WTC11 (cell line): Measurements from ENCODE around the gene VPS35L. TPM values are rescaled to one million over a fixed set of nuclear protein-coding genes. Genes with fewer than 3 reads are reported as not detected.

Experiments used
- ATAC-seq: fragments of 200-7000 bp; cut with Tn5 transposase; 2 replicates; pipeline ENCODE4 v1.10.0; 2021; ENCODE audit warnings: mild to moderate bottlenecking, moderate library complexity
- CTCF ChIA-PET: fragments of 300-600 bp; sonication (Branson Sonifier 250); formaldehyde crosslinking; loops from one replicate; lab custom pipeline; 2021; ENCODE audit warnings: antibody characterized with exemption; lab: Charles Lee
- POLR2A ChIA-PET: fragments of 350-600 bp; sonication (Branson Sonifier 250); formaldehyde crosslinking; loops from one replicate; lab custom pipeline; 2021; ENCODE audit warnings: antibody characterized with exemption; lab: Charles Lee
- DNase-seq: peaks from one replicate; pipeline ENCODE4 v3.0.0; 2021; ENCODE audit warnings: low spot score
- H3K27ac Mint-ChIP-seq: 2 replicates; pipeline ENCODE4 v1.8.0; 2021; ENCODE audit warnings: mixed read lengths
- H3K27me3 Mint-ChIP-seq: 2 replicates; pipeline ENCODE4 v1.8.0; 2021; ENCODE audit warnings: low read depth, mild to moderate bottlenecking, moderate library complexity, mixed read lengths
- H3K36me3 Mint-ChIP-seq: 2 replicates; pipeline ENCODE4 v1.8.0; 2021; ENCODE audit warnings: mixed read lengths
- H3K4me1 Mint-ChIP-seq: 2 replicates; pipeline ENCODE4 v1.8.0; 2022; ENCODE audit warnings: mixed read lengths
- H3K4me3 Mint-ChIP-seq: 2 replicates; pipeline ENCODE4 v1.8.0; 2021; ENCODE audit warnings: mild to moderate bottlenecking, moderate library complexity, mixed read lengths
- H3K9me3 Mint-ChIP-seq: 2 replicates; pipeline ENCODE4 v1.8.0; 2021; ENCODE audit warnings: mixed read lengths
- CREB1 ChIP-seq: sonication (generic); formaldehyde crosslinking; IDR thresholded peaks from 2 replicates; pipeline ENCODE4 v1.8.0; 2023; ENCODE audit warnings: mild to moderate bottlenecking, missing genetic modification reagents
- FOXJ3 ChIP-seq: sonication (generic); formaldehyde crosslinking; IDR thresholded peaks from 2 replicates; pipeline ENCODE4 v1.9.0; 2021; ENCODE audit warnings: missing genetic modification reagents, mild to moderate bottlenecking, borderline replicate concordance
- FOXP1 ChIP-seq: sonication (generic); formaldehyde crosslinking; IDR thresholded peaks from 2 replicates; pipeline ENCODE4 v1.8.0; 2022; ENCODE audit warnings: missing genetic modification reagents, mild to moderate bottlenecking, moderate library complexity, borderline replicate concordance
- GRHL2 ChIP-seq: fragments of 250-450 bp; sonication (Bioruptor Pico); IDR thresholded peaks from 2 replicates; pipeline ENCODE4 v1.8.0; 2022; ENCODE audit warnings: mild to moderate bottlenecking, moderate library complexity; ENCODE audit not compliant: insufficient replicate concordance, severe bottlenecking
- HMGA2 ChIP-seq: fragments of 250-450 bp; sonication (Bioruptor Pico); IDR thresholded peaks from 2 replicates; pipeline ENCODE4 v1.4.0; 2021; ENCODE audit warnings: mild to moderate bottlenecking, moderate library complexity
- MXD4 ChIP-seq: fragments of 250-450 bp; sonication (Bioruptor Pico); IDR thresholded peaks from 2 replicates; pipeline ENCODE4 v1.8.0; 2021; ENCODE audit warnings: mild to moderate bottlenecking, moderate library complexity, borderline replicate concordance
- NFATC4 ChIP-seq: fragments of 250-450 bp; sonication (Bioruptor Pico); IDR thresholded peaks from 2 replicates; pipeline ENCODE4 v1.9.0; 2021; ENCODE audit warnings: mild to moderate bottlenecking
- SMAD3 ChIP-seq: sonication (generic); formaldehyde crosslinking; IDR thresholded peaks from 2 replicates; pipeline ENCODE4 v1.8.0; 2022; ENCODE audit warnings: missing genetic modification reagents, mild to moderate bottlenecking, borderline replicate concordance
- SMAD4 ChIP-seq: sonication (generic); formaldehyde crosslinking; IDR thresholded peaks from 2 replicates; pipeline ENCODE4 v1.8.0; 2022; ENCODE audit warnings: mild to moderate bottlenecking, missing genetic modification reagents
- SOX15 ChIP-seq: fragments of 250-450 bp; sonication (Bioruptor Pico); IDR thresholded peaks from 2 replicates; pipeline ENCODE4 v1.9.0; 2021; ENCODE audit warnings: mild to moderate bottlenecking
- TCF7 ChIP-seq: sonication (generic); formaldehyde crosslinking; IDR thresholded peaks from 2 replicates; pipeline ENCODE4 v1.8.0; 2022; ENCODE audit warnings: mild to moderate bottlenecking, low read depth, missing genetic modification reagents, moderate library complexity
- ZNF219 ChIP-seq: sonication (generic); formaldehyde crosslinking; IDR thresholded peaks from 2 replicates; pipeline ENCODE4 v1.8.0; 2023; ENCODE audit warnings: missing genetic modification reagents, mild to moderate bottlenecking, borderline replicate concordance
- total RNA-seq: library from RNA; stranded (reverse); gene quantifications from 3 replicates; pipeline ENCODE4 v1.2.3, GENCODE V29; 2021
- TF ChIP-seq, protein P1 (sequence below): sonication (generic); formaldehyde crosslinking; IDR thresholded peaks from 2 replicates; pipeline ENCODE4 v1.8.1; 2023; ENCODE audit warnings: mild to moderate bottlenecking, missing genetic modification reagents, moderate library complexity
- TF ChIP-seq, protein P2 (sequence below): sonication (generic); formaldehyde crosslinking; IDR thresholded peaks from 2 replicates; pipeline ENCODE4 v1.8.0; 2022; ENCODE audit warnings: mild to moderate bottlenecking, missing genetic modification reagents
- TF ChIP-seq, protein P3 (sequence below): sonication (generic); formaldehyde crosslinking; IDR thresholded peaks from 2 replicates; pipeline ENCODE4 v1.8.1; 2023; ENCODE audit warnings: mild to moderate bottlenecking, missing genetic modification reagents
- TF ChIP-seq, protein P4 (sequence below): fragments of 250-450 bp; sonication (Bioruptor Pico); IDR thresholded peaks from 2 replicates; pipeline ENCODE4 v1.9.0; 2021; ENCODE audit warnings: mild to moderate bottlenecking
- TF ChIP-seq, protein P5 (sequence below): fragments of 250-450 bp; sonication (Bioruptor Pico); conservative IDR thresholded peaks from 2 replicates; pipeline ENCODE4 v1.9.0; 2021; ENCODE audit warnings: mild to moderate bottlenecking
- TF ChIP-seq, protein P6 (sequence below): sonication (generic); formaldehyde crosslinking; IDR thresholded peaks from 2 replicates; pipeline ENCODE4 v1.8.0; 2023; ENCODE audit warnings: missing genetic modification reagents
- TF ChIP-seq, protein P7 (sequence below): sonication (generic); formaldehyde crosslinking; IDR thresholded peaks from 2 replicates; pipeline ENCODE4 v1.8.1; 2023; ENCODE audit warnings: mild to moderate bottlenecking, moderate library complexity, missing genetic modification reagents

VPS35L gene
- total RNA-seq, 1 experiment from 2014 or later = 59.7 TPM

DNA sequence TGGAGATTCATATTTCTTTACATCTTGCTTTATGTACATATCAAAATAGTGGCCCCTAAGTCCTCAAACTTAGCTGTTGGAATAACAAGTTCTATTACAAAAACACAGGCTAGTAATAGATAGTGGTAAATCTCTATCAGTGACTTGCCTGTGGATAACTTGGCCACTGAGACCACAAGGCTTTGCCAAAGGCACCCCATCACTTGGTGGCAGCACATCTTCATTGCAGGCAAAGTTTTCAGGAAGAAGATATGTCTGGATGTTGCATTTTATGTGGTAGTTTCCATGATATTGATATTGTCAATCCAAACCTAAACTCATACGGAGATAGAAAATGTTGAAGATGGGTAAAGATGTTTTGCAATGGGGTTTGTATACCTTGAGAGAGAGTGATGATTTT, 104.1 kb downstream of the VPS35L start (continued):
- TF ChIP-seq, protein P1, sequence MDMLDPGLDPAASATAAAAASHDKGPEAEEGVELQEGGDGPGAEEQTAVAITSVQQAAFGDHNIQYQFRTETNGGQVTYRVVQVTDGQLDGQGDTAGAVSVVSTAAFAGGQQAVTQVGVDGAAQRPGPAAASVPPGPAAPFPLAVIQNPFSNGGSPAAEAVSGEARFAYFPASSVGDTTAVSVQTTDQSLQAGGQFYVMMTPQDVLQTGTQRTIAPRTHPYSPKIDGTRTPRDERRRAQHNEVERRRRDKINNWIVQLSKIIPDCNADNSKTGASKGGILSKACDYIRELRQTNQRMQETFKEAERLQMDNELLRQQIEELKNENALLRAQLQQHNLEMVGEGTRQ = no peak
- no peak for TF ChIP-seq SMAD3

DNA sequence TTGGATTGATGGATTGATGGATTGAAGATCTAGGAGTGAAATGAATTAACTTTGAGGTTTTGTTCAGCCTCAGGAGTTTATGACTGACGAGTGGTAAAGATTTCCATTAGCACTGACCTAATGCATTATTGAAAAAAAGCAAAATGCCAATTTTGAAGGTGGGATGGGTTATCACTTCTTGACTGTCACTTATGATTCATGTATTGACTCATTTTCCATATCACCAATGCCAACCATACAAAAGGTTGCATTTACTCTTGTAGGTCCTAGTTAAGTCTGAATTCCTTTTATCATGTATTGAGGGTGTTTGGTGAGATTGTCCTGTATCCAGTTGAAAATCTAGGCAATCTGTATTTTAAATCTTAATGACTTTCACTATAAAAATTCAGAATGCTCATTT, 104.9 kb downstream of the VPS35L start:
- Mint-ChIP-seq H3K36me3 (peaks cover 53% of the 10 kb centered on the region), H3K4me1 (no peaks in the 10 kb centered on the region), H3K4me3 (no peak overlapping the region), H3K9me3 (peaks cover 20% of the 10 kb centered on the region), H3K27me3 (peaks cover 9% of the 10 kb centered on the region), H3K27ac (no peak overlapping the region)
- no peak for TF ChIP-seq FOXP1 (CRISPR knock-in tag)
- no peak for TF ChIP-seq HMGA2
- TF ChIP-seq, protein P2, sequence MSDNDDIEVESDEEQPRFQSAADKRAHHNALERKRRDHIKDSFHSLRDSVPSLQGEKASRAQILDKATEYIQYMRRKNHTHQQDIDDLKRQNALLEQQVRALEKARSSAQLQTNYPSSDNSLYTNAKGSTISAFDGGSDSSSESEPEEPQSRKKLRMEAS (CRISPR knock-in tag) = no peak
- no peak for TF ChIP-seq SMAD3
- TF ChIP-seq GRHL2 = no peak
- TF ChIP-seq, protein P3, sequence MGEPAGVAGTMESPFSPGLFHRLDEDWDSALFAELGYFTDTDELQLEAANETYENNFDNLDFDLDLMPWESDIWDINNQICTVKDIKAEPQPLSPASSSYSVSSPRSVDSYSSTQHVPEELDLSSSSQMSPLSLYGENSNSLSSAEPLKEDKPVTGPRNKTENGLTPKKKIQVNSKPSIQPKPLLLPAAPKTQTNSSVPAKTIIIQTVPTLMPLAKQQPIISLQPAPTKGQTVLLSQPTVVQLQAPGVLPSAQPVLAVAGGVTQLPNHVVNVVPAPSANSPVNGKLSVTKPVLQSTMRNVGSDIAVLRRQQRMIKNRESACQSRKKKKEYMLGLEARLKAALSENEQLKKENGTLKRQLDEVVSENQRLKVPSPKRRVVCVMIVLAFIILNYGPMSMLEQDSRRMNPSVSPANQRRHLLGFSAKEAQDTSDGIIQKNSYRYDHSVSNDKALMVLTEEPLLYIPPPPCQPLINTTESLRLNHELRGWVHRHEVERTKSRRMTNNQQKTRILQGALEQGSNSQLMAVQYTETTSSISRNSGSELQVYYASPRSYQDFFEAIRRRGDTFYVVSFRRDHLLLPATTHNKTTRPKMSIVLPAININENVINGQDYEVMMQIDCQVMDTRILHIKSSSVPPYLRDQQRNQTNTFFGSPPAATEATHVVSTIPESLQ = no peak
- TF ChIP-seq CREB1 (CRISPR knock-in tag) = no peak
- TF ChIP-seq SMAD4 (CRISPR knock-in tag) = no peak
- ChIA-PET POLR2A (no interaction called here), CTCF (no interaction called here)
- ATAC-seq (no peak), DNase-seq (no peak)

DNA sequence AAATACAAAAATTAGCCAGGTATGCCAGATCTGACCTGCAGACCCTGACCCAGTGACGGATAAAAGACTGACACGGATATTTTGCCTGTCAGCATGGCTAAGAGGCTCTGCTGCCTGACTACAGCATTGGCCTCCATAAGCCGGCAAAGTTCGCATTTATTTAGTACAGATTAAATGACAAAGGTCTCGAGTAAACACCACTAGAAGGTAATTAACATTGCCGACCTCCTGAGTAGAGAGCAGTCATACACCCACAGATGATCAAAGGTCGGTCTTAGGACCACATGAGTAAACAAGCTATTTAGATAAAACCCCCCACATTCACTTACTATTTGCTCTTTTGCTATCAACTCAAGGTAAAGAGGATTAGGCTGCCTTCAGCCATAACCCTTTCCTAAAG, 106.8 kb downstream of the VPS35L start:
- DNase-seq (no peak), ATAC-seq (no peak; the same call in 1 of the 2 replicates)
- H3K36me3 Mint-ChIP-seq = peaks cover 48% of the 10 kb centered on the region
- TF ChIP-seq FOXJ3 = no peak
- TF ChIP-seq, all 79 proteins: peak for 0
- no peaks in the 10 kb centered on the region for H3K4me1 Mint-ChIP-seq
- ChIA-PET CTCF (interaction anchor here (1.6 kb wide), 1 partner anchor 79 kb away, joined by 5 read pairs; no protein-coding TSS in a partner anchor), POLR2A (interaction anchor here (0.7 kb wide), 1 partner anchor 34 kb away, joined by 3 read pairs; no protein-coding TSS in a partner anchor)
- peaks cover 9% of the 10 kb centered on the region for H3K27me3 Mint-ChIP-seq
- H3K4me3 Mint-ChIP-seq = no peak overlapping the region
- peaks cover 24% of the 10 kb centered on the region for H3K9me3 Mint-ChIP-seq
- no peak overlapping the region for H3K27ac Mint-ChIP-seq

DNA sequence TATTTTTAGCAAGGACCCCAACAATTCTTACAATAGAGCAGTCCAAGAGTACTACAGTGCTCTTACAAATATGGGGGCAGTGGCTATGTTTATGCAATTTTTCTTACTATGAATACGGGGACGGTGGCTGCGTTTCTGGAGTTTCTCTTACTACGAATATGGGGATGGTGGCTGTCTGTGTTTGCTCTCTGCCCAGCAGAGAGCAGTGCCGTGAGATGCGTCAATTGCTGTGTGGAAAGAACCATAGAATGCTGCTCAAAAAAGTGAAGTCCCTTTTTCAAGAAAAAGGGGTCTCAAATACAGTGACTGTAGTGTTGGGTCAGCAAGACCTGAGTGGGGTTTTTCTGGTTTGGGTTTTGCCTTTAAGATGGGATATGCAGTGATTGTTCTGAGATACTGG, 108.7 kb downstream of the VPS35L start:
- Mint-ChIP-seq H3K27me3 (peaks cover 9% of the 10 kb centered on the region), H3K27ac (no peak overlapping the region), H3K4me1 (no peaks in the 10 kb centered on the region; the same call in 1 of the 2 replicates), H3K4me3 (no peak overlapping the region), H3K9me3 (peaks cover 24% of the 10 kb centered on the region), H3K36me3 (peaks cover 44% of the 10 kb centered on the region)
- no peak for ATAC-seq
- ChIA-PET POLR2A (interaction anchor here (0.6 kb wide), 1 partner anchor 493 kb away, joined by 5 read pairs; no protein-coding TSS in a partner anchor), CTCF (interaction anchor here (0.6 to 1.6 kb wide), 4 partner anchors 80 to 669 kb away, joined by 3 to 5 read pairs (median 3); no protein-coding TSS in a partner anchor)
- DNase-seq = no peak
- TF ChIP-seq, protein P4, sequence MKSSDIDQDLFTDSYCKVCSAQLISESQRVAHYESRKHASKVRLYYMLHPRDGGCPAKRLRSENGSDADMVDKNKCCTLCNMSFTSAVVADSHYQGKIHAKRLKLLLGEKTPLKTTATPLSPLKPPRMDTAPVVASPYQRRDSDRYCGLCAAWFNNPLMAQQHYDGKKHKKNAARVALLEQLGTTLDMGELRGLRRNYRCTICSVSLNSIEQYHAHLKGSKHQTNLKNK (CRISPR knock-in tag) = no peak
- no peak for TF ChIP-seq MXD4 (CRISPR knock-in tag)
- no peak for TF ChIP-seq SMAD3
- TF ChIP-seq, protein P2 (CRISPR knock-in tag) = no peak
- no peak for TF ChIP-seq TCF7 (CRISPR knock-in tag)
- TF ChIP-seq, protein P5, sequence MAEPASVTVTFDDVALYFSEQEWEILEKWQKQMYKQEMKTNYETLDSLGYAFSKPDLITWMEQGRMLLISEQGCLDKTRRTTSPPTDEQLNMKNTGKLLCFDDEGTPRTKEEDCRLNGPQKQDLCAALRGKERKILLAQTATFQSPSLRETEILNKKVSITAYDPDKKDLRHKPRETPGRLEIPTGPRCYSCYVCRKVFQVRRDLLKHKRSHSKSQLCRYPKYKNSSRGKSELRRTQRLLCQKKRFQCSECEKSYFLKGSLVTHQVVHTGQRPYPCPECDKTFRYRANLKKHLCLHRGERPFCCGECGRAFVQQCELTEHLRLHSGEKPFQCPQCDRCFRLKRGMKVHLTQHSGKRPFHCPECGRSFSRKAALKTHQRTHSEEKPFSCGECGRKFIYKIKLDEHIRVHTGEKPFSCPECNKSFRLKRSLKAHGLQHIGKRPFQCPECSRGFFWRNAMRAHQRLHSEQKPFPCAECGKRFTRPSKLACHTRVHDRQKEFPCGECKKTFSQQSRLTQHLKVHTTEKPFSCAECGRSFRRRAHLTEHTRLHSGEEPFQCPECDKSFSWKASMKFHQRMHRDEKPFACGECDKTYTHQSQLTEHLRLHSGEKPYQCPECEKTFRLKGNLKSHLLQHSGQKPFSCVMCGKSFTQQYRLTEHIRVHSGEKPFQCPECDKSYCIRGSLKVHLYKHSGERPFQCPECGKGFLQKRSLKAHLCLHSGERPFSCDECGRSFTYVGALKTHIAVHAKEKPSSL (CRISPR knock-in tag) = no peak
- no peak for TF ChIP-seq SOX15 (CRISPR knock-in tag)
- TF ChIP-seq, protein P6, sequence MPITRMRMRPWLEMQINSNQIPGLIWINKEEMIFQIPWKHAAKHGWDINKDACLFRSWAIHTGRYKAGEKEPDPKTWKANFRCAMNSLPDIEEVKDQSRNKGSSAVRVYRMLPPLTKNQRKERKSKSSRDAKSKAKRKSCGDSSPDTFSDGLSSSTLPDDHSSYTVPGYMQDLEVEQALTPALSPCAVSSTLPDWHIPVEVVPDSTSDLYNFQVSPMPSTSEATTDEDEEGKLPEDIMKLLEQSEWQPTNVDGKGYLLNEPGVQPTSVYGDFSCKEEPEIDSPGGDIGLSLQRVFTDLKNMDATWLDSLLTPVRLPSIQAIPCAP (CRISPR knock-in tag) = no peak
- no peak for TF ChIP-seq ZNF219 (CRISPR knock-in tag)
- TF ChIP-seq, protein P7, sequence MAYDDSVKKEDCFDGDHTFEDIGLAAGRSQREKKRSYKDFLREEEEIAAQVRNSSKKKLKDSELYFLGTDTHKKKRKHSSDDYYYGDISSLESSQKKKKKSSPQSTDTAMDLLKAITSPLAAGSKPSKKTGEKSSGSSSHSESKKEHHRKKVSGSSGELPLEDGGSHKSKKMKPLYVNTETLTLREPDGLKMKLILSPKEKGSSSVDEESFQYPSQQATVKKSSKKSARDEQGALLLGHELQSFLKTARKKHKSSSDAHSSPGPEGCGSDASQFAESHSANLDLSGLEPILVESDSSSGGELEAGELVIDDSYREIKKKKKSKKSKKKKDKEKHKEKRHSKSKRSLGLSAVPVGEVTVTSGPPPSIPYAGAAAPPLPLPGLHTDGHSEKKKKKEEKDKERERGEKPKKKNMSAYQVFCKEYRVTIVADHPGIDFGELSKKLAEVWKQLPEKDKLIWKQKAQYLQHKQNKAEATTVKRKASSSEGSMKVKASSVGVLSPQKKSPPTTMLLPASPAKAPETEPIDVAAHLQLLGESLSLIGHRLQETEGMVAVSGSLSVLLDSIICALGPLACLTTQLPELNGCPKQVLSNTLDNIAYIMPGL (CRISPR knock-in tag) = no peak
- TF ChIP-seq NFATC4 = no peak
